Endodermal cell (in vitro differentiated cells): ENCODE measurements around the gene PRDM1. TPM values are rescaled to one million over a fixed set of nuclear protein-coding genes. Genes with fewer than 3 reads are reported as not detected.

Experiments used
- DNase-seq: peaks from one replicate; pipeline ENCODE4 v3.0.0-alpha.2; 2017
- H3K27ac ChIP-seq: 2 replicates; pipeline ENCODE4 v1.5.1; 2013; ENCODE audit warnings: mild to moderate bottlenecking, low read depth, low read length, moderate library complexity
- H3K27me3 ChIP-seq: 2 replicates; pipeline ENCODE4 v1.6.1; 2013; ENCODE audit warnings: mild to moderate bottlenecking, low read length, moderate library complexity; ENCODE audit not compliant: insufficient read depth, control insufficient read depth, poor library complexity, severe bottlenecking
- H3K36me3 ChIP-seq: 2 replicates; pipeline ENCODE4 v1.7.0; 2013; ENCODE audit warnings: mild to moderate bottlenecking, low read length, moderate library complexity; ENCODE audit not compliant: control insufficient read depth, insufficient read depth
- H3K4me1 ChIP-seq: one replicate; pipeline ENCODE4 v1.7.0; 2013; ENCODE audit warnings: low read length; ENCODE audit not compliant: control insufficient read depth, insufficient read depth
- H3K4me3 ChIP-seq: 2 replicates; pipeline ENCODE4 v1.5.1; 2013; ENCODE audit warnings: mild to moderate bottlenecking, low read length, moderate library complexity
- H3K9ac ChIP-seq: 2 replicates; pipeline ENCODE4 v1.6.1; 2013; ENCODE audit warnings: mild to moderate bottlenecking, low read length, moderate library complexity; ENCODE audit not compliant: poor library complexity, severe bottlenecking; ENCODE audit errors: extremely low read depth
- H3K9me3 ChIP-seq: 2 replicates; pipeline ENCODE4 v1.6.1; 2013; ENCODE audit warnings: mild to moderate bottlenecking, low read length, moderate library complexity; ENCODE audit not compliant: control insufficient read depth
- H3K27ac Mint-ChIP-seq: 2 replicates; pipeline ENCODE4 v1.8.0; 2020; ENCODE audit warnings: mixed read lengths
- H3K27me3 Mint-ChIP-seq: 2 replicates; pipeline ENCODE4 v1.8.0; 2021; ENCODE audit warnings: mild to moderate bottlenecking, mixed read lengths; ENCODE audit not compliant: insufficient read depth
- H3K36me3 Mint-ChIP-seq: 2 replicates; pipeline ENCODE4 v1.8.0; 2020; ENCODE audit warnings: low read depth, mixed read lengths
- H3K4me1 Mint-ChIP-seq: 2 replicates; pipeline ENCODE4 v1.8.0; 2020; ENCODE audit warnings: mixed read lengths
- H3K4me3 Mint-ChIP-seq: 2 replicates; pipeline ENCODE4 v1.8.0; 2020; ENCODE audit warnings: mild to moderate bottlenecking, moderate library complexity, mixed read lengths
- H3K9me3 Mint-ChIP-seq: 2 replicates; pipeline ENCODE4 v1.8.0; 2020; ENCODE audit warnings: mild to moderate bottlenecking, mixed read lengths
- CTCF ChIP-seq: fragments of 200-600 bp; sonication (generic); conservative IDR thresholded peaks from 2 replicates; pipeline ENCODE4 v1.5.0; 2021; ENCODE audit warnings: antibody characterized with exemption, mild to moderate bottlenecking
- WGBS, 2 experiments: methylation state at CpG; one replicate each; pipeline versions ENCODE4 v1.1.5 to v1.1.7; 2013; ENCODE audit warnings: missing lambda C conversion rate in 2 of 2, mixed read lengths in 1 of 2; ENCODE audit not compliant: insufficient coverage in 1 of 2, insufficient read length in 1 of 2; 5-methylcytosine and 5-hydroxymethylcytosine counted together
- total RNA-seq, 2 donors: library from RNA; stranded (reverse); fragmentation: NEBNext Ultra II Directional in 1 of 2; extraction: Animal tissue kit (Norgen Biotek cat#: 25700) in 1 of 2; gene quantifications; 2 replicates in 1 of 2; 3 replicates in 1 of 2; pipeline ENCODE4 v1.2.1, GENCODE V29; 2021

Gene PRDM1
- total RNA-seq, 2 donors from 2014 or later = 54.0 to 74.3 TPM

- Histone ChIP-seq H3K27me3 (no peaks in the 10 kb centered on the region), H3K27ac (no peak overlapping the region), H3K9me3 (no peaks in the 10 kb centered on the region), H3K4me1 (peaks cover 23% of the 10 kb centered on the region), H3K4me3 (no peak overlapping the region), H3K9ac (no peak overlapping the region), H3K36me3 (peaks cover 50% of the 10 kb centered on the region)
- Mint-ChIP-seq H3K4me3 (no peak overlapping the region), H3K27ac (no peak overlapping the region), H3K27me3 (no peaks in the 10 kb centered on the region), H3K4me1 (peaks cover 48% of the 10 kb centered on the region), H3K36me3 (peaks cover 20% of the 10 kb centered on the region), H3K9me3 (no peaks in the 10 kb centered on the region)
- TF ChIP-seq CTCF = no peak
- 54 to 86% methylated on average over 1 to 5 of the region's 5 CpGs for WGBS, 2 experiments
- no peak for DNase-seq
Measured at GRCh38 chr6:106056060-106056745, 29.9 kb upstream of the PRDM1 start.

GRCh38 chr6:106056746-106057390, 29.3 kb upstream of the PRDM1 start:
- no peak for TF ChIP-seq CTCF
- no peak overlapping the region for H3K27ac Mint-ChIP-seq
- Histone ChIP-seq H3K9ac (no peak overlapping the region), H3K4me3 (no peak overlapping the region), H3K4me1 (peaks cover 19% of the 10 kb centered on the region), H3K9me3 (no peaks in the 10 kb centered on the region), H3K36me3 (peaks cover 44% of the 10 kb centered on the region), H3K27me3 (no peaks in the 10 kb centered on the region), H3K27ac (no peak overlapping the region)
- no peak for DNase-seq
- H3K36me3 Mint-ChIP-seq = peaks cover 16% of the 10 kb centered on the region
- peaks cover 47% of the 10 kb centered on the region for H3K4me1 Mint-ChIP-seq
- no peak overlapping the region for H3K4me3 Mint-ChIP-seq
- no peaks in the 10 kb centered on the region for H3K9me3 Mint-ChIP-seq
- WGBS, 2 experiments = 78 to 95% methylated on average over 1 of the region's 1 CpG
- no peaks in the 10 kb centered on the region for H3K27me3 Mint-ChIP-seq

GRCh38 chr6:106059331-106059730, 26.8 kb upstream of the PRDM1 start:
- H3K27me3 ChIP-seq = no peaks in the 10 kb centered on the region
- H3K27ac ChIP-seq = no peak overlapping the region
- no peaks in the 10 kb centered on the region for H3K9me3 ChIP-seq
- no peak overlapping the region for H3K4me3 ChIP-seq
- Mint-ChIP-seq H3K4me3 (no peak overlapping the region), H3K27me3 (no peaks in the 10 kb centered on the region), H3K27ac (no peak overlapping the region), H3K36me3 (peaks cover 11% of the 10 kb centered on the region), H3K4me1 (peaks cover 47% of the 10 kb centered on the region), H3K9me3 (no peaks in the 10 kb centered on the region)
- no peak for DNase-seq
- H3K36me3 ChIP-seq = peaks cover 48% of the 10 kb centered on the region
- 82 to 87% methylated on average over 2 of the region's 2 CpGs for WGBS, 2 experiments
- H3K4me1 ChIP-seq = peaks cover 23% of the 10 kb centered on the region
- H3K9ac ChIP-seq = no peak overlapping the region
- TF ChIP-seq CTCF = no peak
